PC-9 (cell line): Measurements from ENCODE around the gene KDM6A.

Source experiments
- CTCF ChIP-seq: fragments of 200-600 bp; sonication (generic); conservative IDR thresholded peaks from 2 replicates; pipeline ENCODE4 v1.6.1; 2017; ENCODE audit warnings: mixed run types, antibody characterized with exemption, mild to moderate bottlenecking, moderate library complexity
- EZH2 ChIP-seq: fragments of 200-600 bp; sonication (generic); IDR thresholded peaks from 2 replicates; pipeline ENCODE4 v1.8.0; 2017; ENCODE audit warnings: antibody characterized with exemption, low read depth

- TF ChIP-seq CTCF = no peak
- TF ChIP-seq EZH2 = no peak
Measured at GRCh38 chrX:44899946-44900345, 27.0 kb downstream of the KDM6A start.
